Fibroblast of mammary gland (primary cell): ENCODE results near the gene PAM.
A peak's percentile ranks its signal among the peaks of the same experiment; 100 is the strongest.

ENCODE experiments used
- DNase-seq: peaks from one replicate; pipeline ENCODE4 v3.0.0-alpha.2; 2010; ENCODE audit warnings: low read depth
- H3K4me3 ChIP-seq: 2 replicates; pipeline ENCODE4 v1.5.1; 2011; ENCODE audit warnings: low read depth, mild to moderate bottlenecking, low read length, moderate library complexity; ENCODE audit not compliant: control insufficient read depth
- TF ChIP-seq, protein P1 (sequence below): conservative IDR thresholded peaks from 2 replicates; pipeline ENCODE4 v1.5.1; 2011; ENCODE audit warnings: low read depth, low read length, inconsistent platforms; ENCODE audit not compliant: control insufficient read depth, insufficient read depth

The PAM gene

GRCh38 chr5:102815084-102815483 is 60.0 kb downstream of the PAM start:
- DNase-seq = no peak
- H3K4me3 ChIP-seq = no peak overlapping the region
- TF ChIP-seq, protein P1, sequence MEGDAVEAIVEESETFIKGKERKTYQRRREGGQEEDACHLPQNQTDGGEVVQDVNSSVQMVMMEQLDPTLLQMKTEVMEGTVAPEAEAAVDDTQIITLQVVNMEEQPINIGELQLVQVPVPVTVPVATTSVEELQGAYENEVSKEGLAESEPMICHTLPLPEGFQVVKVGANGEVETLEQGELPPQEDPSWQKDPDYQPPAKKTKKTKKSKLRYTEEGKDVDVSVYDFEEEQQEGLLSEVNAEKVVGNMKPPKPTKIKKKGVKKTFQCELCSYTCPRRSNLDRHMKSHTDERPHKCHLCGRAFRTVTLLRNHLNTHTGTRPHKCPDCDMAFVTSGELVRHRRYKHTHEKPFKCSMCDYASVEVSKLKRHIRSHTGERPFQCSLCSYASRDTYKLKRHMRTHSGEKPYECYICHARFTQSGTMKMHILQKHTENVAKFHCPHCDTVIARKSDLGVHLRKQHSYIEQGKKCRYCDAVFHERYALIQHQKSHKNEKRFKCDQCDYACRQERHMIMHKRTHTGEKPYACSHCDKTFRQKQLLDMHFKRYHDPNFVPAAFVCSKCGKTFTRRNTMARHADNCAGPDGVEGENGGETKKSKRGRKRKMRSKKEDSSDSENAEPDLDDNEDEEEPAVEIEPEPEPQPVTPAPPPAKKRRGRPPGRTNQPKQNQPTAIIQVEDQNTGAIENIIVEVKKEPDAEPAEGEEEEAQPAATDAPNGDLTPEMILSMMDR = no peak

DNA sequence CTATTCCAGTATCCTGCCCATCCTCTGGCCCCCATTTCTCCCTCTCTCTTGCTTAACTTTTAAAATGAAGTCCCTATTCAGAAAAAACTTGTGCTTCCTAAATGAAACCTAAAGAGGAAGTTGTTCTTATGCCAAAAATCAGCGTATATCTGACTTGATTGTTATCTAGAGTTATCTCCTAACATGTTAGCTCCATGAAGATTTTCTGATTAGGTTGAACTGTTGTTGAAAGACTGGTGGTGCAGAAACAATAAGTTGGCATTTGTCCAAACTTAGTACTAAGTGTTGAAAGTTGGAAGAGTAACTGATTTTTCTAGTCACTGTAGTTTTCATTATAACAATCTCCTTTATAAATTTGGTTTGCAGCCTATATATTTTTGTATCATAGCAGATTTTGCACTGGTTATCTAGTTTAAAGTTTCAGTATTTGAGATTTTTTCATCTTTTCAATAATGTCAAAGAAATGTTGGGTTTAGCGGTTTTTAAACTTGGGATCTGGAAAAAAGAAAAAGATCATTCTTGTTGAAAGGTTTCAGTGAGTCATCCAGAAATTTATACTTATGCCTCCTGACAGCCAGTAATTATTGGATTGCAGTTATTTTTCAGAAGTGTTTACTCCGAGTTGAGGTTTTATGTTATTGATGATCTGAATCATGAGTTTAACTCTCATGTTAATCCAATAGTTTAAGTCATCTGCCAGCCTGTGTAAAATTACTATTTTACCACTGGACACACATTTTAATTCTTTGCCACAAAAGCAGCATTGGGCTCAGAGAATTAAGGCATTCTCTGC is 60.6 kb downstream of the PAM start:
- DNase-seq = peak; percentile 58

DNA sequence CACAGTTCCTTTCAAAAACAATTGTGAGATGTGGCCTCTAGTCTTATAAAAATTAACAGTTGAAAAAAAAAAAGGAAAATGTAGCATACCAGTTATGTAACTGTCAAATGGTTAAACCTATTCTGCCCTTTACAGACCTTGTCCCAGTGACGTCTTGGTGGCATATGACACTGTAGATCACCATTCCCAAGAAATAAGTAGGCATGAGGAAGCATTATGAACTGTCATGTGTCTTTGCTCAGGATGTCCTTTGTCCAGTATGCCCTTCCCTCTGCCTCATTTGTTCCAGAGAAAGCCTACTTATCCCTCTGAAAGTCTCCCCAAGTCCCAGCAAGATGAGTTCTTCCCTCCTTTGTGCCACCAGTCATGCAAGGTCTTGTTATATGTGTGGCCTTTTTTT is 63.2 kb downstream of the PAM start:
- TF ChIP-seq, protein P1 = no peak
- DNase-seq = no peak
- H3K4me3 ChIP-seq = no peak overlapping the region

More for the DNA sequence above, 60.6 kb downstream of the PAM start:
- TF ChIP-seq, protein P1 = no peak
- no peak overlapping the region for H3K4me3 ChIP-seq

- TF ChIP-seq, protein P1 = no peak
- no peak overlapping the region for H3K4me3 ChIP-seq
- DNase-seq = no peak
Observed at GRCh38 chr5:102818934-102819333, 63.8 kb downstream of the PAM start.

GRCh38 chr5:102819634-102820033 is 64.5 kb downstream of the PAM start:
- TF ChIP-seq, protein P1 = no peak
- no peak overlapping the region for H3K4me3 ChIP-seq
- DNase-seq = peak; percentile 30

DNA sequence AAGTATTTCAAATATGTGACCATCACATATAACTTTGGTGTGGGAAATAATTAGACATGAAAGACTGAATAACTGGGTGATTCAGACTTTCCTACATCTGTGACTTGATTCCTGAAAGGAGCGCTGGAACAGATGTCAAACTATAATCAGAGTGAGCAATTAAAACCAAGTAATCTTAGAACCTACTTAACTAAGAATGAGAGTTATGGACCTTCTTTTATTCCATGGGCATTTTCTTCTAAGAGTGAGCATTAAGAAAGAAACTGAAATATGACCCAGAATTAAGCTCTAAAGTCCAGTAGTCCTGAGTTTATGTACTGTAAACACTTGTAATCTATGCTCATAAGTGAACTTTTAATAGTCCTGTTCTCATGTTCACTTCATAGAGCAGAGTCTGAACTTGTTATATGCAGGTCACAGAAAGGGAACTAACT is 68.4 kb downstream of the PAM start:
- H3K4me3 ChIP-seq = no peak overlapping the region
- TF ChIP-seq, protein P1 = no peak
- peak; percentile 54 for DNase-seq

DNA sequence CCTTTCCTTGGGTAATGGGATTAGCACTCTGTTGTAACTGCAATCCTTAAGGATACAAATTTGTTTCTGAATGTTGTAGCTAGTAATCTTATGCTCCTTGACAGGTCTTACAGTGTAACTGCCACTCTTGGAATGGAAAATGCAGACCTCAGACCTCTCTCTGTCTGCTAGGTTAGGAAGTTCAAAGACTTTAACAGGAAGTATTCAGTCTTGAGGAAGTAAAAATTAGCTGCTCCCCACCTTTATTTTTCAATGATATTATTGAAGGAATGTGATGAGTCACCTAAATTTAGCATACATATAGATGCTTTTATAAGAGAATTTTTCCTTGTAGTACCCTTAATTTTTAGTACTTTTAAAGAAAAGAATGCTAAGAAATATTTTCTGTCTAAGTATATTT is 71.5 kb downstream of the PAM start:
- no peak overlapping the region for H3K4me3 ChIP-seq
- TF ChIP-seq, protein P1 = no peak
- no peak for DNase-seq
